ENCODE data around the gene DOCK7. TPM values are rescaled to one million over a fixed set of nuclear protein-coding genes. Genes with fewer than 3 reads are reported as not detected.

The DOCK7 gene
- total and polyA plus RNA-seq, 2 of the 13 experiments (the other 11 are each of a cell fraction or from before 2014, with no cell fraction given) = 45.7 to 67.2 TPM

- 87% methylated on average over 2 of the region's 2 CpGs for WGBS (ENCODE audit: low lambda C conversion rate)
- no peaks in the 10 kb centered on the region for H3K36me3 ChIP-seq (replicated peaks in 1 of 2; ENCODE audit: control insufficient read depth in 1 of 2, insufficient read depth in 2 of 2, low read length in 2 of 2)
- ChIA-PET CTCF (ENCODE audit: low intra/inter-chr PET ratio, low total read pairs) (no interaction called here), POLR2A (interaction anchor here (1.2 to 5.2 kb wide), 2 partner anchors 10 to 33 kb away, joined by 3 to 28 read pairs; no protein-coding TSS in a partner anchor)
- TF ChIP-seq MBD4 (IDR thresholded peaks at IDR 0.05; ENCODE audit: borderline replicate concordance, low read length) = no peak
- no peak for TF ChIP-seq POLR2A (IDR thresholded peaks at IDR 0.05; ENCODE audit: insufficient read depth in 1 of 2, low read depth in 2 of 2, low read length in 2 of 2)
- no peak for TF ChIP-seq HDAC2 (CRISPR knock-in tag; IDR thresholded peaks at IDR 0.05)
- TF ChIP-seq ZNF44 (CRISPR knock-in tag; IDR thresholded peaks at IDR 0.05) = no peak
- no peak for TF ChIP-seq ZNF747 (CRISPR knock-in tag; IDR thresholded peaks at IDR 0.05; ENCODE audit: borderline replicate concordance)
- no peak for TF ChIP-seq POGZ (CRISPR knock-in tag; IDR thresholded peaks at IDR 0.05)
- H3K4me3 ChIP-seq (replicated peaks in 1 of 3; ENCODE audit: insufficient read depth in 1 of 3, low read depth in 2 of 3, low read length in 3 of 3) = no peak overlapping the region
- DNase-seq (ENCODE audit: low spot score) (no peak), FAIRE-seq (no peak), ATAC-seq (no peak)
- no peak overlapping the region for H3K27ac ChIP-seq (ENCODE audit: extremely low read length, insufficient read depth, low read length)
- H2AFZ ChIP-seq (ENCODE audit: low read length) = no peak overlapping the region
- BruUV-seq (replicated peaks) = no TSS peak
- no peak overlapping the region for H3K9ac ChIP-seq (ENCODE audit: insufficient read depth, low read depth, low read length)
- no peaks in the 10 kb centered on the region for H4K20me1 ChIP-seq (ENCODE audit: insufficient read depth, low read length)
- no peak overlapping the region for H3K4me2 ChIP-seq (ENCODE audit: low read depth, low read length)
- H3K9me3 ChIP-seq (ENCODE audit: low read length) = no peaks in the 10 kb centered on the region
- no peaks in the 10 kb centered on the region for H3K79me2 ChIP-seq (ENCODE audit: insufficient read depth, low read length)
- intact Hi-C loops (cut with micrococcal nuclease; ENCODE audit: unreplicated experiment) = no loop called here
- H3K4me1 ChIP-seq (ENCODE audit: insufficient read depth, low read length) = peaks cover 53% of the 10 kb centered on the region
- in situ Hi-C loops (cut with HindIII; ENCODE audit: extremely low pct_ligation_motif_present, low pct_unique_long_range_greater_than_20kb) = no loop called here
- H3K27me3 ChIP-seq (ENCODE audit: control insufficient read depth in 1 of 2, insufficient read depth in 2 of 2, low read length in 2 of 2) = no peaks in the 10 kb centered on the region
Observed at GRCh38 chr1:62723883-62724282, 35.7 kb upstream of the DOCK7 start.

GRCh38 chr1:62722796-62723195 lies 34.6 kb upstream of the DOCK7 start:
- H3K9ac ChIP-seq (ENCODE audit: insufficient read depth, low read depth, low read length) = no peak overlapping the region
- ATAC-seq (no peak), FAIRE-seq (peak; percentile 28), DNase-seq (ENCODE audit: low spot score) (no peak)
- H3K27me3 ChIP-seq (ENCODE audit: control insufficient read depth in 1 of 2, insufficient read depth in 2 of 2, low read length in 2 of 2) = no peaks in the 10 kb centered on the region
- TF ChIP-seq PRPF4 (IDR thresholded peaks at IDR 0.05; ENCODE audit: low read depth, low read length, poor library complexity, severe bottlenecking) = no peak
- no peak for TF ChIP-seq HNRNPL (IDR thresholded peaks at IDR 0.05; ENCODE audit: low read depth, low read length)
- TF ChIP-seq ZSCAN25 (CRISPR knock-in tag; IDR thresholded peaks at IDR 0.05) = no peak
- TF ChIP-seq NFKBIZ (CRISPR knock-in tag; IDR thresholded peaks at IDR 0.05) = no peak
- TF ChIP-seq ZFP36 (IDR thresholded peaks at IDR 0.05; ENCODE audit: borderline replicate concordance, low read depth, low read length, partially characterized antibody) = no peak
- no peak for TF ChIP-seq NR2C2 (CRISPR knock-in tag; IDR thresholded peaks at IDR 0.05; ENCODE audit: borderline replicate concordance)
- TF ChIP-seq SSRP1 (CRISPR knock-in tag; IDR thresholded peaks at IDR 0.05) = no peak
- TF ChIP-seq ZFP1 (CRISPR knock-in tag; IDR thresholded peaks at IDR 0.05) = no peak
- no peak for TF ChIP-seq ZNF205 (CRISPR knock-in tag; IDR thresholded peaks at IDR 0.05)
- TF ChIP-seq ZFAT (CRISPR knock-in tag; conservative IDR thresholded peaks at IDR 0.05) = no peak
- TF ChIP-seq SOX13 (IDR thresholded peaks at IDR 0.05) = no peak
- no peak for TF ChIP-seq SOX13 (CRISPR knock-in tag; conservative IDR thresholded peaks at IDR 0.05 in 1 of 2, IDR thresholded peaks at IDR 0.05 in 1 of 2)
- no peak overlapping the region for H3K4me2 ChIP-seq (ENCODE audit: low read depth, low read length)
- in situ Hi-C loops (cut with HindIII; ENCODE audit: extremely low pct_ligation_motif_present, low pct_unique_long_range_greater_than_20kb) = no loop called here
- ChIA-PET POLR2A (interaction anchor here (5.2 kb wide), 1 partner anchor 32 kb away, joined by 28 read pairs; no protein-coding TSS in a partner anchor), CTCF (ENCODE audit: low intra/inter-chr PET ratio, low total read pairs) (no interaction called here)
- no peaks in the 10 kb centered on the region for H3K79me2 ChIP-seq (ENCODE audit: insufficient read depth, low read length)
- H2AFZ ChIP-seq (ENCODE audit: low read length) = no peak overlapping the region
- no peak overlapping the region for H3K27ac ChIP-seq (ENCODE audit: extremely low read length, insufficient read depth, low read length)
- no peaks in the 10 kb centered on the region for H3K9me3 ChIP-seq (ENCODE audit: low read length)
- no peaks in the 10 kb centered on the region for H3K36me3 ChIP-seq (replicated peaks in 1 of 2; ENCODE audit: control insufficient read depth in 1 of 2, insufficient read depth in 2 of 2, low read length in 2 of 2)
- BruUV-seq (replicated peaks) = no TSS peak
- H4K20me1 ChIP-seq (ENCODE audit: insufficient read depth, low read length) = no peaks in the 10 kb centered on the region
- peaks cover 47% of the 10 kb centered on the region for H3K4me1 ChIP-seq (ENCODE audit: insufficient read depth, low read length)
- H3K4me3 ChIP-seq (replicated peaks in 1 of 3; ENCODE audit: insufficient read depth in 1 of 3, low read depth in 2 of 3, low read length in 3 of 3) = no peak overlapping the region
- intact Hi-C loops (cut with micrococcal nuclease; ENCODE audit: unreplicated experiment) = no loop called here

Measured in HepG2 (cell line).